CD4-positive, alpha-beta T cell (primary cell): Measurements from ENCODE around the gene FBXL13. TPM values are rescaled to one million over a fixed set of nuclear protein-coding genes. Genes with fewer than 3 reads are reported as not detected.

Experiments used
- ATAC-seq: fragments of 200-7000 bp; cut with Tn5 transposase; one replicate; pipeline ENCODE4 v1.10.0; 2022; ENCODE audit warnings: mild to moderate bottlenecking; ENCODE audit not compliant: poor library complexity
- CTCF ChIA-PET: fragments of 350-600 bp; sonication (Branson Sonifier 250); formaldehyde crosslinking; loops from one replicate; lab custom pipeline; 2021; ENCODE audit warnings: antibody characterized with exemption, inconsistent platforms; lab: Charles Lee
- POLR2A ChIA-PET: fragments of 350-600 bp; sonication (Branson Sonifier 250); formaldehyde crosslinking; loops from one replicate; lab custom pipeline; 2021; ENCODE audit warnings: antibody characterized with exemption, inconsistent platforms; lab: Charles Lee
- DNase-seq, 14 experiments: peaks; one replicate each; pipeline ENCODE4 v3.0.0-alpha.2; 2013 to 2020; ENCODE audit warnings: mixed read lengths in 2 of 14
- H3K27ac ChIP-seq, 2 donors: one replicate each; pipeline versions ENCODE4 v1.5.1 to v1.7.0; 2013; ENCODE audit warnings: low read length in 2 of 2, low read depth in 1 of 2, mild to moderate bottlenecking in 1 of 2
- H3K27me3 ChIP-seq, 2 experiments: 1 replicate in 1 of 2; 2 replicates in 1 of 2; pipeline versions ENCODE4 v1.6.1 to v1.7.0; 2013; ENCODE audit warnings: low read length in 2 of 2, control low read depth in 1 of 2, mild to moderate bottlenecking in 1 of 2, moderate library complexity in 1 of 2; ENCODE audit not compliant: insufficient read depth in 2 of 2, control insufficient read depth in 1 of 2
- H3K36me3 ChIP-seq: one replicate; pipeline ENCODE4 v1.6.1; 2013; ENCODE audit warnings: low read length, control low read depth; ENCODE audit not compliant: insufficient read depth
- H3K4me1 ChIP-seq: one replicate; pipeline ENCODE4 v1.6.1; 2013; ENCODE audit warnings: low read length, control low read depth; ENCODE audit not compliant: insufficient read depth
- H3K4me3 ChIP-seq: one replicate; pipeline ENCODE4 v1.5.1; 2013; ENCODE audit warnings: mild to moderate bottlenecking, low read length, moderate library complexity
- H3K9me3 ChIP-seq, 2 experiments: 1 replicate in 1 of 2; 2 replicates in 1 of 2; pipeline versions ENCODE4 v1.6.1 to v1.7.0; 2013; ENCODE audit warnings: low read length in 2 of 2, mild to moderate bottlenecking in 2 of 2, control low read depth in 1 of 2, moderate library complexity in 1 of 2; ENCODE audit not compliant: control insufficient read depth in 1 of 2, insufficient read depth in 1 of 2
- H3K27ac Mint-ChIP-seq: one replicate; pipeline ENCODE4 v1.8.0; 2020; ENCODE audit warnings: mixed read lengths
- H3K27me3 Mint-ChIP-seq: one replicate; pipeline ENCODE4 v1.8.0; 2021; ENCODE audit warnings: mixed read lengths
- H3K36me3 Mint-ChIP-seq: one replicate; pipeline ENCODE4 v1.8.0; 2021; ENCODE audit warnings: low read depth, mixed read lengths
- H3K4me1 Mint-ChIP-seq: one replicate; pipeline ENCODE4 v1.8.0; 2021; ENCODE audit warnings: low read depth, mixed read lengths
- H3K4me3 Mint-ChIP-seq: one replicate; pipeline ENCODE4 v1.8.0; 2020; ENCODE audit warnings: mild to moderate bottlenecking, mixed read lengths
- H3K9me3 Mint-ChIP-seq: one replicate; pipeline ENCODE4 v1.8.0; 2020; ENCODE audit warnings: mixed read lengths
- intact Hi-C, 2 experiments: fragments of 100-400 bp; cut with DNase I in 1 of 2; cut with micrococcal nuclease in 1 of 2; formaldehyde crosslinking; loops; one replicate each; pipeline versions ENCODE4 v1.15.1 to v1.9.0; 2023 to 2025; cut with DNase I, micrococcal nuclease
- total RNA-seq, 174 experiments: library from RNA in 2 of 174; stranded (reverse) in 2 of 174; gene quantifications; one replicate each; pipeline ENCODE4 v1.2.3 and lab custom pipeline; 2021 to 2026
- TF ChIP-seq, protein P1 (sequence below): fragments of 200-600 bp; IDR thresholded peaks from one replicate; pipeline ENCODE4 v1.8.0; 2022; ENCODE audit warnings: antibody characterized with exemption, mild to moderate bottlenecking

FBXL13 gene
- total RNA-seq, 2 experiments from 2014 or later: 0.89 to 1.4 TPM

DNA sequence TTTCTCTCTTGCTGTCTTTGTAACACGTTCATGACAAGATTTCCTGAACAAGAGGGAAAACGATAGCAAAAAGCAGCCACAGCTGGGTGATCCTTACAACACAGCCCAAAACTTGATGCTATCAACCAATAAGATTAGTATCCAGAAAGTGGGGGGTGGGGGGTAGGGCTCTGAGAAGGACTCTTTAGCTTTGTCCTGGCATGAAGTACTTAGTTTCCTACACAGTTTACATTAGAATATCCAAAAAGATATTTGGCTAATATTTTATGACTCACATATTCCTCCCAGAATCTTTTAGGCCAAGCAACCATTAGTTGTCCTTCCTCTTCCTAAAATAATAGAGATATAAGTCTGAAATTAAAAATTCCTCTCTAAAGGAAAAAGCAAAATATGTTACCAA is 184.7 kb downstream of the FBXL13 start:
- Histone ChIP-seq H3K27ac (no peak overlapping the region), H3K36me3 (no peaks in the 10 kb centered on the region), H3K9me3 (no peaks in the 10 kb centered on the region), H3K4me1 (no peaks in the 10 kb centered on the region), H3K4me3 (no peak overlapping the region), H3K27me3 (no peaks in the 10 kb centered on the region)
- no peak for DNase-seq
- CTCF ChIA-PET: no interaction called here
- Mint-ChIP-seq H3K36me3 (no peaks in the 10 kb centered on the region), H3K9me3 (no peaks in the 10 kb centered on the region), H3K27me3 (no peaks in the 10 kb centered on the region), H3K27ac (no peak overlapping the region), H3K4me3 (no peak overlapping the region), H3K4me1 (no peaks in the 10 kb centered on the region)
- intact Hi-C loops: no loop called here
- no peak for ATAC-seq
- POLR2A ChIA-PET: no interaction called here
- TF ChIP-seq, protein P1, sequence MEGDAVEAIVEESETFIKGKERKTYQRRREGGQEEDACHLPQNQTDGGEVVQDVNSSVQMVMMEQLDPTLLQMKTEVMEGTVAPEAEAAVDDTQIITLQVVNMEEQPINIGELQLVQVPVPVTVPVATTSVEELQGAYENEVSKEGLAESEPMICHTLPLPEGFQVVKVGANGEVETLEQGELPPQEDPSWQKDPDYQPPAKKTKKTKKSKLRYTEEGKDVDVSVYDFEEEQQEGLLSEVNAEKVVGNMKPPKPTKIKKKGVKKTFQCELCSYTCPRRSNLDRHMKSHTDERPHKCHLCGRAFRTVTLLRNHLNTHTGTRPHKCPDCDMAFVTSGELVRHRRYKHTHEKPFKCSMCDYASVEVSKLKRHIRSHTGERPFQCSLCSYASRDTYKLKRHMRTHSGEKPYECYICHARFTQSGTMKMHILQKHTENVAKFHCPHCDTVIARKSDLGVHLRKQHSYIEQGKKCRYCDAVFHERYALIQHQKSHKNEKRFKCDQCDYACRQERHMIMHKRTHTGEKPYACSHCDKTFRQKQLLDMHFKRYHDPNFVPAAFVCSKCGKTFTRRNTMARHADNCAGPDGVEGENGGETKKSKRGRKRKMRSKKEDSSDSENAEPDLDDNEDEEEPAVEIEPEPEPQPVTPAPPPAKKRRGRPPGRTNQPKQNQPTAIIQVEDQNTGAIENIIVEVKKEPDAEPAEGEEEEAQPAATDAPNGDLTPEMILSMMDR: no peak

DNA sequence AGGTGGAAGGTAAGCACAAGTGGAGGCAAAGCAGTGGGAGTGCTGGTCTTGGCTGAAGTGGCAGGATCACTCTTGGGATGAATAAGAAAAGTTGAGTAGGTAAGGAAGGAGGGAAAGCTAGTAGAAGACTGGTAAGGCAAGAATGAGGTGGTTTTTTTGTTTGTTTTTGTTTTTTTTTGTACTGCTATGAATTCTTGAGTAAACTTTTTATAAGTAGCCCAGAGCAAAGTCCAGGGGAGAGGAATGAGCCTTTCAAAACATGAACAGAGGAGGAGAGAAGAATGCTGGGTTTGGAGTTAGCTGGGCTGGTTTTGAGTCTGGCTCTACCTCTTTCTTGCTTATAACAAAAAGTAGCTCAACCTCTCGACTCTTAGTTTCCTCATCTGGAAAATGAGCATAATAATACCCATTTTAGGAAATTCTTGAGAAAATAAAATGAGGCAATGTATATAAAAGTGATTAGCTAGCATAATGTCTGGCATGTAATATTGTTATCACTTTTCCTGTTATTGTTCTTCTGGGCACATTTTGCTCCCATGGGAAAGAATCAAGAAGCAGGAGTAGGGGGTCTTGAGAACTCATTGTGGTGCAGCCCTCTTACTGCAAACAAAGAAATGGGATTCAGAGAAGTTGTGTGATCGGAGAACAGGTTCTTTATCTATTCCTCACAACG is 185.9 kb downstream of the FBXL13 start:
- POLR2A ChIA-PET: no interaction called here
- DNase-seq (no peak), ATAC-seq (no peak)
- no peak overlapping the region for H3K27ac ChIP-seq
- TF ChIP-seq, protein P1: no peak
- Mint-ChIP-seq H3K9me3 (no peaks in the 10 kb centered on the region), H3K27me3 (no peaks in the 10 kb centered on the region), H3K36me3 (no peaks in the 10 kb centered on the region), H3K4me1 (no peaks in the 10 kb centered on the region), H3K27ac (no peak overlapping the region), H3K4me3 (no peak overlapping the region)
- CTCF ChIA-PET: no interaction called here
- intact Hi-C loops: no loop called here
- no peaks in the 10 kb centered on the region for H3K27me3 ChIP-seq
- H3K4me3 ChIP-seq: no peak overlapping the region
- H3K4me1 ChIP-seq: no peaks in the 10 kb centered on the region
- no peaks in the 10 kb centered on the region for H3K9me3 ChIP-seq
- H3K36me3 ChIP-seq: no peaks in the 10 kb centered on the region

DNA sequence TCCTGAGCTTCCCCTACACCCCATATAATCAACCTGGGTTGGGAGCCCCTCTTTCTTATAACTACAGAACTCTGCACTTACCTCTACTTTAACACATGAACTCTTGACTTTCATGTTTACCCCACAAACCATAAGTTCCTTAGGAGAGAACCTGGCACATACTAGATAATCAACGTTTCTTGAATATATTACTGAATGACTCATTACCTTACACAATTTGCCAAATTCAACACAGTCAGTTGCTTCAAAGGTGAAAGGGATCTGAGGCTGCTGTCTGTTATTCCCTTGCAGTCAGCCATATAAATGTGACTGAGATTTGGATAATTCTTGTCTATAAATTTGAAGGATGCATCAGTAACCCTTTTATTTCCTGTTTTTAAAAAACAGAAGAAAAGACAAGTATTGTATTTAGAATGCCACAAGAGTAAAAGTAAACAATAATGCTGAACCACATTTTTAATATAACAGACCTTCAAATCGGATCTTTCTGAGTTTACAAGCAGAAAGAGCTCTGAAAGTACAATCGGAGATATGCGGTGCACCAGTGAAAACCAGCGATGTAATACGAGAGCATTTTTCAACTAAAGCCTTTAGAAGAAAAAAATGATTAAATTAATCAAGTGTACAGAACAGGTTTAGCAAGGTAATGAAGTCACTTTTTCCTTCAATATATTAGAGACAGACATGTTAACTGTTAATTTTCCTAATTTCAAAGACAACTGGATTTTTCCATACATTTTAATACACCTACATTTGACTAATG is 191.3 kb downstream of the FBXL13 start:
- DNase-seq (no peak), ATAC-seq (no peak)
- Histone ChIP-seq H3K4me3 (no peak overlapping the region), H3K9me3 (no peaks in the 10 kb centered on the region), H3K4me1 (no peaks in the 10 kb centered on the region), H3K27ac (no peak overlapping the region), H3K27me3 (no peaks in the 10 kb centered on the region), H3K36me3 (no peaks in the 10 kb centered on the region)
- ChIA-PET CTCF (no interaction called here), POLR2A (no interaction called here)
- intact Hi-C loops: no loop called here
- Mint-ChIP-seq H3K27ac (no peak overlapping the region), H3K4me3 (no peak overlapping the region), H3K27me3 (no peaks in the 10 kb centered on the region), H3K36me3 (no peaks in the 10 kb centered on the region), H3K9me3 (no peaks in the 10 kb centered on the region), H3K4me1 (no peaks in the 10 kb centered on the region)
- TF ChIP-seq, protein P1: no peak
